ENCODE results near the gene FXR2.

DNA sequence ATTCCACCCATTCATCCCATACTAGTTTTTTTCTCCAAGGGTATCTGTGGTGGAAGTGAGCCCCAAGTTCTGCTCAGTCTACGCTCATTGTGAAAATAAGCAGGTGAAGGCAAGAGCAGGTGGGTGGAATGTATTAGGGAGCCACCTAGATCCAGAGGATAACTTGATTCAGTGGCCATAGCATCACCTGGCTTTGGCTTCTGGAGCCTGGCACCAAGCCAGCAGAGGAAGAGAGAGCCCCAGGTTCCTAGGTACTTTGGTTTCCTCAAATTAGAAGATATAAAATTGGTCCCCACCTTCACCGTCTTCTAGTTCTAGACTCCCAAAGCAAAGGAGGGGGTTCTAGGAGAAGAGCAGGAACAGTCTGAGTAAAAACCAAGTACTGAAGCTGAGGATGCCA lies 4.1 kb downstream of the FXR2 start:
- TF ChIP-seq CTCF (conservative IDR thresholded peaks at IDR 0.05; ENCODE audit: low read depth in 2 of 2) (no peak), EZH2 (IDR thresholded peaks at IDR 0.05; ENCODE audit: low read depth, unreplicated experiment) (no peak)
